ENCODE data around the gene MAGEF1. TPM values are rescaled to one million over a fixed set of nuclear protein-coding genes. Genes with fewer than 3 reads are reported as not detected.

The MAGEF1 gene
- total RNA-seq, 1 donor from 2014 or later = 26.2 TPM

GRCh38 chr3:184728010-184728527, 16.2 kb upstream of the MAGEF1 start:
- Histone ChIP-seq H3K79me2 (ENCODE audit: insufficient read depth, low read length) (no peaks in the 10 kb centered on the region), H3K4me1 (ENCODE audit: insufficient read depth, low read length) (no peaks in the 10 kb centered on the region), H3K4me3 (ENCODE audit: insufficient read depth, low read depth, low read length) (no peak overlapping the region), H3K4me2 (ENCODE audit: low read length) (no peak overlapping the region), H3K36me3 (ENCODE audit: insufficient read depth, low read length) (no peaks in the 10 kb centered on the region), H3K9me3 (ENCODE audit: insufficient read depth, low read depth, low read length) (no peaks in the 10 kb centered on the region), H3K9ac (ENCODE audit: low read length) (no peak overlapping the region), H2AFZ (ENCODE audit: low read depth, low read length) (no peak overlapping the region), H4K20me1 (ENCODE audit: insufficient read depth, low read length) (no peaks in the 10 kb centered on the region), H3K27me3 (ENCODE audit: insufficient read depth, low read length) (no peaks in the 10 kb centered on the region), H3K27ac (ENCODE audit: low read depth, low read length) (no peak overlapping the region)
- DNase-seq (ENCODE audit: low read depth) (no peak), FAIRE-seq (no peak)
- Mint-ChIP-seq H3K27ac (ENCODE audit: unreplicated experiment) (no peak overlapping the region), H3K4me1 (ENCODE audit: low read depth, unreplicated experiment) (peaks cover 5% of the 10 kb centered on the region), H3K36me3 (ENCODE audit: low read depth, unreplicated experiment) (peaks cover 2% of the 10 kb centered on the region), H3K27me3 (ENCODE audit: low read depth, unreplicated experiment) (peaks cover 14% of the 10 kb centered on the region), H3K4me3 (ENCODE audit: unreplicated experiment) (no peak overlapping the region), H3K9me3 (ENCODE audit: unreplicated experiment) (no peaks in the 10 kb centered on the region)
- TF ChIP-seq CTCF (IDR thresholded peaks at IDR 0.05; ENCODE audit: insufficient read depth, low read depth, low read length) (no peak), EZH2 (IDR thresholded peaks at IDR 0.05; ENCODE audit: insufficient read depth, low read length) (no peak)

GRCh38 chr3:184727357-184728009, 15.6 kb upstream of the MAGEF1 start:
- peak; percentile 52 for DNase-seq (ENCODE audit: low read depth)
- H3K36me3 Mint-ChIP-seq (ENCODE audit: low read depth, unreplicated experiment) = peaks cover 2% of the 10 kb centered on the region
- no peak overlapping the region for H3K27ac Mint-ChIP-seq (ENCODE audit: unreplicated experiment)
- H3K4me1 Mint-ChIP-seq (ENCODE audit: low read depth, unreplicated experiment) = peaks cover 5% of the 10 kb centered on the region
- no peaks in the 10 kb centered on the region for H4K20me1 ChIP-seq (ENCODE audit: insufficient read depth, low read length)
- H3K27ac ChIP-seq (ENCODE audit: low read depth, low read length) = no peak overlapping the region
- H3K79me2 ChIP-seq (ENCODE audit: insufficient read depth, low read length) = no peaks in the 10 kb centered on the region
- no peaks in the 10 kb centered on the region for H3K27me3 ChIP-seq (ENCODE audit: insufficient read depth, low read length)
- no peak overlapping the region for H3K4me2 ChIP-seq (ENCODE audit: low read length)
- no peak overlapping the region for H3K9ac ChIP-seq (ENCODE audit: low read length)
- H2AFZ ChIP-seq (ENCODE audit: low read depth, low read length) = no peak overlapping the region
- FAIRE-seq = peak; percentile 26
- no peak for TF ChIP-seq EZH2 (IDR thresholded peaks at IDR 0.05; ENCODE audit: insufficient read depth, low read length)
- TF ChIP-seq CTCF (IDR thresholded peaks at IDR 0.05; ENCODE audit: insufficient read depth, low read depth, low read length) = peak; percentile 78
- peaks cover 11% of the 10 kb centered on the region for H3K27me3 Mint-ChIP-seq (ENCODE audit: low read depth, unreplicated experiment)
- no peak overlapping the region for H3K4me3 Mint-ChIP-seq (ENCODE audit: unreplicated experiment)
- H3K9me3 ChIP-seq (ENCODE audit: insufficient read depth, low read depth, low read length) = no peaks in the 10 kb centered on the region
- H3K4me3 ChIP-seq (ENCODE audit: insufficient read depth, low read depth, low read length) = no peak overlapping the region
- H3K36me3 ChIP-seq (ENCODE audit: insufficient read depth, low read length) = no peaks in the 10 kb centered on the region
- H3K9me3 Mint-ChIP-seq (ENCODE audit: unreplicated experiment) = no peaks in the 10 kb centered on the region
- no peaks in the 10 kb centered on the region for H3K4me1 ChIP-seq (ENCODE audit: insufficient read depth, low read length)

DNA sequence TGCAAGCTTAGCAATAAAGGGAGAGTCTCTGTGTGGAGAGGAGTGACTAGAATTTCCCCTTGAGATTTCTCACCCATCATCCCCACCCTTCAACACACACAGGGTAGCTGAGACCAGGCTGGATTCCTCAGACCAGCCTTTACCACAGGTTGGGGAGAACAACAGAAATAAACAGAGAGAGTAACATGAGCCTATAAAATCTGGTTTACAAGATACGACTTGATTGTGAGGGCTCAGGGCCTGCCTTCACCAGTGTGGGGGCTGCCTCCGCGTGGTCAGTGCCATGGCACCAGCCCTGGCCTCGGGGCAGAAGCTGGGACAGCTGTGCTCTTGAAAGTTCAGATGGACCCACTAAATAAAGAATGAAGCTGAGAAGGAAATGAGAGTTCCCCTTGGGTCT, 14.6 kb upstream of the MAGEF1 start:
- no peaks in the 10 kb centered on the region for H3K27me3 ChIP-seq (ENCODE audit: insufficient read depth, low read length)
- H3K4me3 ChIP-seq (ENCODE audit: insufficient read depth, low read depth, low read length) = no peak overlapping the region
- peaks cover 2% of the 10 kb centered on the region for H3K36me3 Mint-ChIP-seq (ENCODE audit: low read depth, unreplicated experiment)
- H4K20me1 ChIP-seq (ENCODE audit: insufficient read depth, low read length) = no peaks in the 10 kb centered on the region
- H3K4me3 Mint-ChIP-seq (ENCODE audit: unreplicated experiment) = no peak overlapping the region
- FAIRE-seq = no peak
- H3K4me1 ChIP-seq (ENCODE audit: insufficient read depth, low read length) = no peaks in the 10 kb centered on the region
- TF ChIP-seq CTCF (IDR thresholded peaks at IDR 0.05; ENCODE audit: insufficient read depth, low read depth, low read length) = no peak
- no peak for TF ChIP-seq EZH2 (IDR thresholded peaks at IDR 0.05; ENCODE audit: insufficient read depth, low read length)
- H3K36me3 ChIP-seq (ENCODE audit: insufficient read depth, low read length) = no peaks in the 10 kb centered on the region
- no peaks in the 10 kb centered on the region for H3K9me3 ChIP-seq (ENCODE audit: insufficient read depth, low read depth, low read length)
- H3K4me1 Mint-ChIP-seq (ENCODE audit: low read depth, unreplicated experiment) = peaks cover 5% of the 10 kb centered on the region
- H3K79me2 ChIP-seq (ENCODE audit: insufficient read depth, low read length) = no peaks in the 10 kb centered on the region
- no peak for DNase-seq (ENCODE audit: low read depth)
- no peaks in the 10 kb centered on the region for H3K9me3 Mint-ChIP-seq (ENCODE audit: unreplicated experiment)
- H2AFZ ChIP-seq (ENCODE audit: low read depth, low read length) = no peak overlapping the region
- no peak overlapping the region for H3K27ac ChIP-seq (ENCODE audit: low read depth, low read length)
- no peak overlapping the region for H3K4me2 ChIP-seq (ENCODE audit: low read length)
- H3K27me3 Mint-ChIP-seq (ENCODE audit: low read depth, unreplicated experiment) = peaks cover 8% of the 10 kb centered on the region
- H3K27ac Mint-ChIP-seq (ENCODE audit: unreplicated experiment) = no peak overlapping the region
- no peak overlapping the region for H3K9ac ChIP-seq (ENCODE audit: low read length)

Measured in astrocyte (in vitro differentiated cells and primary cell).